Measurements from ENCODE around the gene BCL6B.
A peak's percentile ranks its signal among the peaks of the same experiment; 100 is the strongest.

The BCL6B gene

DNA sequence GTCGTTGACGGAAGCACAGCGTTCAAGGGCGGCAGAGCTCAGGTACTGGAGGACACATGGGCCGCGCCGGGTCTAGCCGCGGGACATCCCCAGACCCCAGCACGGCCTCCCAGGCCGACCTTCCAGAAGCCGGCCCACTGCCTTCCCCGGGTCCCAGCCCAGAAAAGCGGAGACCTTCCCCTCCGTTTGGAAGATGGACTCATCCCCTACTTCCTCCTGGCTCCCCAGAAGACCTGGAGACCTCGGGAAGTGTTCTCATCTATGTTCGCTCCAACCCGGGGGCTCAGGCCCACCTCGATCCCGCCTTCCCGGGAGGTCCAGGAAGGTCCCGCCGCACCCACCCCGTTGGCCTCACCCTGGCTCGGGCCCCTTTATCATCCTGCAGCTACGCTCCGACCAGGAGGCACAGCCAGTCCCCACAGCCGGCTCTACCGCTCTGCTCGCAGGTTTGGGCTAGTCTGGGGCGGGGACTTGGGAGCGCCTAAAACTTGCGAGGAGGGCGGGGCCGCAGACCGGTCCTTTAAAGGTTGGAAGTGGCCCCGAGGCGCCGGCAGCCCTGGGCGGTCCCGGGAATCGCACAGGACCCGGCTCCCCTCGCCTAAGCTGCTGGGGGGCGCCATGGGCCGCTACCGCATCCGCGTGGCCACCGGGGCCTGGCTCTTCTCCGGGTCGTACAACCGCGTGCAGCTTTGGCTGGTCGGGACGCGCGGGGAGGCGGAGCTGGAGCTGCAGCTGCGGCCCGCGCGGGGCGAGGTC is 27.2 kb upstream of the BCL6B start, which contains the start of gene ALOX12:
Gene ALOX12, plus strand, starts transcription at position 550 of the 756 bp plus-strand sequence. Its CDS starts 69 bp downstream, at position 619.
- H3K27ac ChIP-seq, result no peak within 1 kb of the TSS
- TF ChIP-seq ZFX (IDR thresholded peaks at IDR 0.05), result no peak

DNA sequence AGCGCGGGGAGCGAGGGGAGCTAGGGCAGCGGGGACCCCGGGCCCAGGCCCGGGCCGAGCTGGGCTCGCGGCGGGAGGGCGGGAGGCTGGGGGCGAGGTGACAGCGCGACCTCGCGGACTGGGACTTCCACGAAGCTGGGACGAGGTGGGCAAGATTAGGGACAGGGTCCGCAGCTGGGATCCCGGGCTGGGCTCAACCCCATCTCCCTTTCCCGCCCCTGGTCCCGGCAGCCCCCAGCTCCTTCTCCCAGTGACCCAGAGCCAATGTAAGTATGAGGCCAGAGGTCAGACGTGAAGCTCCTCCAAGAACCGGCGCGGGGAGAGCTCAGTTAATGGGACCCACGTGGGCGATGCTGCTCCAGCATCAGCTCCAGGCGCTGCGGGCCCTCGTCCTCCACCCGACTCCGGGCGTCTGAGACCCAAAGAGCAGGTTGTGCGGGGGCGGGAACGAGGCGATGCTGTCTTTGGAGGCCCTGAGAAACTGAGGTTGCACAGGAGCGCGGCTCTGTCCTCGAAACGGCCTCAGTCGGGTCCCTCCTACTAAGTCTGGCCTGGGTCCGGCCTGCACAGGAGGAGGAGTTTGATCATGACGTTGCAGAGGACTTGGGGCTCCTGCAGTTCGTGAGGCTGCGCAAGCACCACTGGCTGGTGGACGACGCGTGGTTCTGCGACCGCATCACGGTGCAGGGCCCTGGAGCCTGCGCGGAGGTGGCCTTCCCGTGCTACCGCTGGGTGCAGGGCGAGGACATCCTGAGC is 26.4 kb upstream of the BCL6B start:
- H3K27ac ChIP-seq, result no peak overlapping the region
- TF ChIP-seq CTCF (conservative IDR thresholded peaks at IDR 0.05) (no peak), ZFX (IDR thresholded peaks at IDR 0.05) (no peak)

- TF ChIP-seq CTCF (conservative IDR thresholded peaks at IDR 0.05) (no peak), ZFX (IDR thresholded peaks at IDR 0.05) (no peak)
Measured at GRCh38 chr17:6997171-6997570, 25.7 kb upstream of the BCL6B start.

DNA sequence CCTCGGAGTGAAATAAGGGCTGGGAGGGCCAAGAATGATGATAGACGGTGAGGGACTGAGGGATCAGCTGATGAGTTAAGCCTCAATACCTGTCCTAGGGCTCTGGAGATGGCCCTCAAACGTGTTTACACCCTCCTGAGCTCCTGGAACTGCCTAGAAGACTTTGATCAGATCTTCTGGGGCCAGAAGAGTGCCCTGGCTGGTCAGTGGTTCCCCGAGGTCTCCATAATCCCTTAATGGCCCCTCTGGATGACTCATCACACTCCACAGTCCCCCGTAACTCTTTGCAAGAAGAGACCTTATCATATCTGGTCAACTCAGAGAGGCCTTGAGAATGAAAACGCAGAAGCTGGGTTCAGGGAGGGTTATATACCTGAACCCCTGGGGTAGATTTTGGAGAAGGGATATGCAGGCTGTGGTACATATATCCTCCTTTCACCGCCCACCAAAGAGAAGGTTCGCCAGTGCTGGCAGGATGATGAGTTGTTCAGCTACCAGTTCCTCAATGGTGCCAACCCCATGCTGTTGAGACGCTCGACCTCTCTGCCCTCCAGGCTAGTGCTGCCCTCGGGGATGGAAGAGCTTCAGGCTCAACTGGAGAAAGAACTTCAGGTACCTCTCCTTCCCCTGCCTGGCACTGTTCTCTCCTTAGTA is 23.9 kb upstream of the BCL6B start:
- no peak for TF ChIP-seq ZFX (IDR thresholded peaks at IDR 0.05)
- TF ChIP-seq CTCF (conservative IDR thresholded peaks at IDR 0.05), result no peak
- no peak overlapping the region for H3K27ac ChIP-seq

More at GRCh38 chr17:6997171-6997570, 25.7 kb upstream of the BCL6B start:
- H3K27ac ChIP-seq, result no peak overlapping the region

DNA sequence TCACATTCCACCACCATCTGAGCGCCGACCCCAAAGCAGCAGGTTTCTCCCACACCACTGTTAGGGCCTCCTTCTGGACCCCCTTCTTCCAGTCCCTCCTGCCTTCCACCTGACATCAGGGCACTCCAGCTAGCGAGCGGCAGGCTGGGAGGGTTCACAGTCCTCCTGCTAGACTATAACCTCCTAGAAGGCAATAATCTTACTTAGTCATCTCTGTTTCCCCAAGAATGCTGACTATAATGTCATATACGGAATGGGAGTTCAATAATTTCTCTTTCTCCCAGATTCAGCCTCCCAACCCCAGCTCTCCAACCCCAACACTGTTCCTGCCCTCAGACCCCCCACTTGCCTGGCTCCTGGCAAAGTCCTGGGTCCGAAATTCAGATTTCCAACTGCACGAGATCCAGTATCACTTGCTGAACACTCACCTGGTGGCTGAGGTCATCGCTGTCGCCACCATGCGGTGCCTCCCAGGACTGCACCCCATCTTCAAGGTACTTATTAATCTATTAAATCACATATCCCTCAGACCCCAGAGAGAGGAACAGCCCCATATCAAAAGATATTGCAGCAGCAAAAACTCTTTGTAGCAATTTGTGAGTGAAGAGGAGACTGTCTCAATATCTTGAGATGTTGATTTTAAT is 21.4 kb upstream of the BCL6B start:
- H3K27ac ChIP-seq, result no peak overlapping the region
- TF ChIP-seq ZFX (IDR thresholded peaks at IDR 0.05), result no peak
- peak; percentile 89 for TF ChIP-seq CTCF (conservative IDR thresholded peaks at IDR 0.05)

DNA sequence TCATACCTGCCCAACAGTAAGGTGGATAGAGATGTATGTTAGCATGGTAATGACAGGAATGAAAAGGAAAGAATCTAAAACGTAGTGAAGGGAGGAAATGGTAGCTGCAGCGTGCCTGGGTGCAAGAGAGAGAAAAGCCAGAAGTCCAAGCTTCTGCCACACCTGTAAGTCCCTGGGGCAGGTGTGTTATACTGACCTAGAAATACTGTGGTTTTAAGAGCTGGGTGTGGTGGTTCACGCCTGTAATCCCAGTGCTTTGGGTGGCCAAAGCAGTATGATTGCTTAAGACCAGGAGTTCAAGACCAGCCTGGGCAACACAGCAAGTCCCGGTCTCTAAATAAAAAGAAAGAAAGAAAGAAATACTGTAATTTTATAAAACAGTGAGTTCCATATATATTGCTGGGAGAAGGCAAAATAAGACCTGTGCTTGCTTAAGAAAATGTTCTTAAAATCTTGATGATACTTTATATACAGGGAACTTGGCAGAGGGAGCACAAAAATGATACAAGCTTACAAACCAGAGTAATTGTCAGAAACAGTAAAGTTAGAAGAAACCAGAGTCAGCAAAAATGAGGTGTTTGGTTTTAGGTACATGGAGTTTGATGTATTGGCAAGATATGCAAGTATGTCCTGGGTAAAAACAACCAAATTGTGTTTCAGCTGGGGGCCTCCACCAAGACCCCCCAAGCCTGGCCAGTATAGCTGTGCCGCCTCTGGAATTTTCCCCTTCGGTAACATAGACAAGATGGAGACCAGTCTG is 20.4 kb upstream of the BCL6B start:
- H3K27ac ChIP-seq, result no peak overlapping the region
- TF ChIP-seq CTCF (conservative IDR thresholded peaks at IDR 0.05), result no peak

GRCh38 chr17:7003745-7004144 is 19.1 kb upstream of the BCL6B start:
- H3K27ac ChIP-seq, result no peak overlapping the region
- no peak for TF ChIP-seq CTCF (conservative IDR thresholded peaks at IDR 0.05)
